GM21825 (cell line): ENCODE results near the gene RPS15.
A peak's percentile ranks its signal among the peaks of the same experiment; 100 is the strongest.

Experiments used
- ATAC-seq: cut with Tn5 transposase; IDR thresholded peaks from one replicate; pipeline ENCODE4 v1.9.1; 2021; ENCODE audit warnings: mild to moderate bottlenecking, moderate library complexity; ENCODE audit not compliant: unreplicated experiment

RPS15 gene

GRCh38 chr19:1401889-1402217 lies 36.3 kb upstream of the RPS15 start:
- ATAC-seq = no peak

- ATAC-seq = no peak
Observed at GRCh38 chr19:1402411-1403070, 35.7 kb upstream of the RPS15 start.

GRCh38 chr19:1406774-1407527 lies 31.2 kb upstream of the RPS15 start:
- peak; percentile 66 for ATAC-seq

- ATAC-seq = peak; percentile 22
Observed at GRCh38 chr19:1407528-1408299, 30.5 kb upstream of the RPS15 start, which contains the start of gene DAZAP1. TSS of gene DAZAP1 (plus strand) at chr19:1407586. CDS start at chr19:1407774, 188 bp downstream.

- ATAC-seq = no peak
Observed at GRCh38 chr19:1408300-1409203, 29.6 kb upstream of the RPS15 start.

- no peak for ATAC-seq
Observed at GRCh38 chr19:1409204-1410005, 28.8 kb upstream of the RPS15 start.

GRCh38 chr19:1410136-1410786 lies 27.9 kb upstream of the RPS15 start:
- ATAC-seq = no peak

- ATAC-seq = no peak
Observed at GRCh38 chr19:1410789-1411188, 27.4 kb upstream of the RPS15 start.

- no peak for ATAC-seq
Observed at GRCh38 chr19:1411255-1412191, 26.7 kb upstream of the RPS15 start.

- ATAC-seq = no peak
Observed at GRCh38 chr19:1412323-1412923, 25.8 kb upstream of the RPS15 start.

GRCh38 chr19:1412995-1413800 lies 25.0 kb upstream of the RPS15 start:
- ATAC-seq = no peak

- no peak for ATAC-seq
Observed at GRCh38 chr19:1416014-1416841, 22.0 kb upstream of the RPS15 start.

GRCh38 chr19:1417145-1417544 lies 21.1 kb upstream of the RPS15 start:
- ATAC-seq = no peak

- ATAC-seq = no peak
Observed at GRCh38 chr19:1417681-1418495, 20.3 kb upstream of the RPS15 start.

GRCh38 chr19:1418496-1418775 lies 19.8 kb upstream of the RPS15 start:
- no peak for ATAC-seq
